ENCODE results near the gene NPTN.
"Not testable (repeated sequence)": the region's sequence is repeated elsewhere in the genome, so short reads cannot be mapped to it uniquely, and the experiment has no call there.

DNA sequence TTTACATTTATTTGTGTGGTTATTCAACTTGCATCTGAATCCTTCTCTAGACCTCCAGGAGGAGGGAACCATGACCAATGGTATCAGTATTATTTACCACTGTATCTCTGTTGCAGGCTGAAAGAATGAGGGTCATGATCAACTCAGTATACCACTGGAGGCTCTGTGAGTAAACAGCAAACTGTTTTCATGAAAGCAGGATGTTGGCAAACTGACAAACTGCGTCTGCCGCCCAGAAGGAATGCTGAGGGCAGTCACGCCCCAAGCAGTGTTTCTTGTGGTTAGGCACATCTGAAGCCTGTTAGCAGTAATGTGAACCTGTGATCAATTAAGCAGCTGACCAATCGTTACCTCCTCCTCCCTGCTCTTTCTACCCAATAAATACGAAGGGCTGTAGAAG lies 6.3 kb upstream of the NPTN start:
- not testable (repeated sequence) for TF ChIP-seq POLR2A (IDR thresholded peaks at IDR 0.05; ENCODE audit: low read depth, low read length); POLR2AphosphoS5 (IDR thresholded peaks at IDR 0.05; ENCODE audit: low read depth, low read length); TAF1 (IDR thresholded peaks at IDR 0.05; ENCODE audit: low read depth, low read length); PAX5 (IDR thresholded peaks at IDR 0.05; ENCODE audit: insufficient read depth, low read length, severe bottlenecking)

All from GM12891 (cell line).